OCI-LY3 (cell line): ENCODE data around the gene TMEM272.

Source experiments
- CTCF ChIP-seq: fragments of 200-600, 300-600 bp; sonication (generic); IDR thresholded peaks from 2 replicates; pipeline ENCODE4 v1.5.1; 2014; ENCODE audit warnings: antibody characterized with exemption, low read length, low read depth
- EZH2phosphoT487 ChIP-seq: fragments of 200-600 bp; shearing (Covaris generic); IDR thresholded peaks from 2 replicates; pipeline ENCODE4 v1.6.1; 2018; ENCODE audit warnings: antibody characterized with exemption, mixed run types, low read depth

- TF ChIP-seq CTCF (no peak), EZH2phosphoT487 (no peak)
Measured at GRCh38 chr13:51870616-51871015, 25.6 kb upstream of the TMEM272 start.
